Natural killer cell (primary cell): Measurements from ENCODE around the gene HOXC12. TPM values are rescaled to one million over a fixed set of nuclear protein-coding genes. Genes with fewer than 3 reads are reported as not detected.
A peak's percentile ranks its signal among the peaks of the same experiment; 100 is the strongest.

Experiments
- ATAC-seq, 3 donors: fragments of 150-1000 bp in 2 of 3; fragments of 200-7000 bp in 1 of 3; cut with Tn5 transposase; 1 replicate in 1 of 3; 2 replicates in 2 of 3; pipeline ENCODE4 v1.10.0; 2021; ENCODE audit warnings: mild to moderate bottlenecking in 2 of 3, moderate library complexity in 2 of 3
- DNase-seq, 2 donors: peaks; one replicate each; pipeline versions ENCODE4 v3.0.0 to v3.0.0-alpha.2; 2013 to 2021; ENCODE audit warnings: mixed read lengths in 1 of 2
- H3K27ac ChIP-seq: one replicate; pipeline ENCODE4 v1.5.1; 2013; ENCODE audit warnings: mild to moderate bottlenecking, low read length
- H3K27me3 ChIP-seq: one replicate; pipeline ENCODE4 v1.6.1; 2013; ENCODE audit warnings: low read length; ENCODE audit not compliant: control insufficient read depth, insufficient read depth
- H3K36me3 ChIP-seq: one replicate; pipeline ENCODE4 v1.6.1; 2013; ENCODE audit warnings: low read length; ENCODE audit not compliant: control insufficient read depth, insufficient read depth
- H3K4me1 ChIP-seq: one replicate; pipeline ENCODE4 v1.6.1; 2013; ENCODE audit warnings: low read length; ENCODE audit not compliant: control insufficient read depth, insufficient read depth
- H3K4me3 ChIP-seq: one replicate; pipeline ENCODE4 v1.5.1; 2013; ENCODE audit warnings: low read length
- H3K9me3 ChIP-seq: one replicate; pipeline ENCODE4 v1.6.1; 2013; ENCODE audit warnings: low read length; ENCODE audit not compliant: control insufficient read depth, insufficient read depth
- H3K27ac Mint-ChIP-seq, 2 donors: one replicate each; pipeline ENCODE4 v1.8.0; 2022; ENCODE audit warnings: mild to moderate bottlenecking in 2 of 2, mixed read lengths in 2 of 2, moderate library complexity in 1 of 2
- H3K27me3 Mint-ChIP-seq, 2 donors: one replicate each; pipeline ENCODE4 v1.8.0; 2022; ENCODE audit warnings: low read depth in 2 of 2, mixed read lengths in 2 of 2
- H3K36me3 Mint-ChIP-seq: one replicate; pipeline ENCODE4 v1.8.0; 2022; ENCODE audit warnings: mixed read lengths
- H3K4me1 Mint-ChIP-seq, 2 donors: one replicate each; pipeline ENCODE4 v1.8.0; 2022; ENCODE audit warnings: mixed read lengths in 2 of 2
- H3K4me3 Mint-ChIP-seq: one replicate; pipeline ENCODE4 v1.8.0; 2022; ENCODE audit warnings: mild to moderate bottlenecking, moderate library complexity, mixed read lengths
- H3K9me3 Mint-ChIP-seq, 2 donors: one replicate each; pipeline ENCODE4 v1.8.0; 2022; ENCODE audit warnings: mixed read lengths in 2 of 2
- CTCF ChIP-seq: fragments of 200-600 bp; IDR thresholded peaks from one replicate; pipeline ENCODE4 v1.8.0; 2022; ENCODE audit warnings: antibody characterized with exemption
- WGBS: methylation state at CpG from one replicate; pipeline ENCODE4 v1.1.7; 2013; ENCODE audit warnings: missing lambda C conversion rate; ENCODE audit not compliant: insufficient coverage; 5-methylcytosine and 5-hydroxymethylcytosine counted together
- intact Hi-C: fragments of 100-400 bp; cut with micrococcal nuclease; formaldehyde crosslinking; loops from one replicate; pipeline ENCODE4 v1.14.2; 2022
- total RNA-seq, 4 donors: library from RNA; stranded (reverse); fragments of 120-200 nt in 1 of 4; gene quantifications; one replicate each; pipeline versions ENCODE4 v1.2.3 to v1.2.4, GENCODE V29; 2013 to 2022

Gene HOXC12
- total RNA-seq, 3 donors from 2014 or later (not counting 1 experiment from before 2014, with no cell fraction given) = not detected

- peaks cover 90% of the 10 kb centered on the region for H3K27me3 ChIP-seq
- ATAC-seq (peak; percentile 52 to 71 (median 66)), DNase-seq (peak in 1 of 2 donors; percentile 58)
Observed at GRCh38 chr12:53985994-53986685, 31.4 kb downstream of the HOXC12 start.

DNA sequence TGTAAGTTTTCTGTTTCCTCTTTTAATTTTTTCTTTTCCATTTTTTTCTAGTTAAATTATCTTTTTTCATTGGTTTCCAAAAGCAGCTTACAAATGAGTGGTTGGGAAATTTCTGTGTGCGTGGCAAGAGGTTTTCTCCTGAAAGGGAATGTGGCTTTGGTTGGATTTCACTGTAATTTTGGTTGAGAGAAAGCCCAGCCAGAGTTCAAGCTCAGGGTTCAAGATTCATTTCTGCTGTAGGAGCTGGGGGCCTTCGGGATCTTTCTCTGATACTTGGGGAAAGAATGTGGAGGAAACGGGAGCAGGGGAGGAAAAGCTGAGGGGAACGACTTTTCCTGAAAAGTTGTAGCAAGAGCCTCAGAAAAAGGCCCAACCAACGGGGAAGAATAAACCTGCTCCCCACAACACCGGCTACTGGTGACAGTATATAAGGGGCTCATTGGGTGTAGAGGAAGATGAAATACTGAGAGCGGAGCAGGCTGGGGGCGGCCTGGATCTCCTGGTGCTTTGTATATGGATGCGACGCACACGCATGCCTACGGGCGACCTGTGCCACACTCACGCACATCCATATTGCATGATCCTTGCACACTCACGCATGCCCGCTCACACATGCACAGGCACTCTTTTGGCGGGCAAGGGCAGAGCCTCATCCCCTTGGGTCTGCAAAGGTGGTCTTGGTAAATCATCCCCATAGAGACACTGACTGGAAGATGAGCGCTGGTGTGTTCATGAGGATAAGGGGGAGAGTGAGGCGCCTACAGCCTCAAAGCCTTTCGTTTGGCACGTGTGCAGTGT is 32.2 kb downstream of the HOXC12 start:
- no peak overlapping the region for H3K27ac Mint-ChIP-seq
- peak overlapping the region; percentile 59 for H3K4me3 Mint-ChIP-seq
- H3K4me1 Mint-ChIP-seq = peaks cover 30 to 49% of the 10 kb centered on the region in 2 donors

More at GRCh38 chr12:53985994-53986685, 31.4 kb downstream of the HOXC12 start:
- peak overlapping the region; percentile 63 to 72 for H3K27ac Mint-ChIP-seq
- H3K27me3 Mint-ChIP-seq = peaks cover 88 to 90% of the 10 kb centered on the region in 2 donors
- peaks cover 30 to 49% of the 10 kb centered on the region in 2 donors for H3K4me1 Mint-ChIP-seq
- peaks cover 5% of the 10 kb centered on the region for H3K36me3 Mint-ChIP-seq
- peak overlapping the region; percentile 67 for H3K4me3 Mint-ChIP-seq
- H3K36me3 ChIP-seq = no peaks in the 10 kb centered on the region
- 3% methylated on average over 47 of the region's 50 CpGs for WGBS
- peaks cover 30% of the 10 kb centered on the region for H3K4me1 ChIP-seq
- H3K4me3 ChIP-seq = no peak overlapping the region
- H3K27ac ChIP-seq = no peak overlapping the region
- peaks cover 5% of the 10 kb centered on the region for H3K9me3 ChIP-seq
- H3K9me3 Mint-ChIP-seq = no peaks in the 10 kb centered on the region
- no peak for TF ChIP-seq CTCF
- intact Hi-C loops = loop anchor here (10.0 kb wide), 1 partner anchor 191 kb away; no protein-coding TSS in a partner anchor

DNA sequence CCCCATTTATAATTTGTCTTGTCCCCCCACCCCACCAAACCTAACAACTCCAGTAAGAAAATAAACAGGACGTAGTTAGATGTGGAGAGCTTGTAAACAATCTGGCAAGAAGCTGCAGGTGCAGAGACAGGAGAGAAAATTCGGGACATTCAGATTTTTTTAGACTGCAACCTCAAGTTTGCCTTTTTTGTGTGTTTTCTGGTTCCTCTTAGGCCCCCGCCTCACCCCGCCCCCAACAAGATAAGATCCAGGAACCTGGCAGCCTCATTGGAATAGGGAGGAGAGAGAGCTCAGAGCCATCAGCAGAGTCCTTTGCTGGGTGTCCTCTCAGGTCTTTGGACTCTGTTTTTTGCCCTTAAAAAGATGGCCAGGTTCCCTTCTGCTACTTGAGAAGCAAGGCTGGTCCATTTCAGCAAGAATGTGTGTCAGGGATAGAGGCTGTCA is 33.1 kb downstream of the HOXC12 start:
- Mint-ChIP-seq H3K4me1 (peaks cover 30 to 49% of the 10 kb centered on the region in 2 donors), H3K27ac (no peak overlapping the region), H3K9me3 (no peaks in the 10 kb centered on the region), H3K4me3 (no peak overlapping the region), H3K36me3 (peaks cover 5% of the 10 kb centered on the region), H3K27me3 (peaks cover 87 to 92% of the 10 kb centered on the region in 2 donors)
- Histone ChIP-seq H3K4me3 (no peak overlapping the region), H3K36me3 (no peaks in the 10 kb centered on the region), H3K27ac (no peak overlapping the region), H3K27me3 (peaks cover 90% of the 10 kb centered on the region), H3K4me1 (peaks cover 30% of the 10 kb centered on the region), H3K9me3 (peaks cover 5% of the 10 kb centered on the region)
- ATAC-seq (no peak), DNase-seq (no peak)
- TF ChIP-seq CTCF = no peak
- intact Hi-C loops = loop anchor here (2.0 to 10.0 kb wide), 2 partner anchors 15 to 193 kb away; no protein-coding TSS in a partner anchor
- 38% methylated on average over 4 of the region's 4 CpGs for WGBS

More for the DNA sequence above, 32.2 kb downstream of the HOXC12 start:
- DNase-seq = no peak
- TF ChIP-seq CTCF = no peak
- no peak overlapping the region for H3K27ac ChIP-seq
- peaks cover 30% of the 10 kb centered on the region for H3K4me1 ChIP-seq
- Mint-ChIP-seq H3K27me3 (peaks cover 85 to 90% of the 10 kb centered on the region in 2 donors), H3K9me3 (no peaks in the 10 kb centered on the region), H3K36me3 (peaks cover 5% of the 10 kb centered on the region)
- no peak overlapping the region for H3K4me3 ChIP-seq
- no peaks in the 10 kb centered on the region for H3K36me3 ChIP-seq
- H3K9me3 ChIP-seq = peaks cover 5% of the 10 kb centered on the region
- peaks cover 92% of the 10 kb centered on the region for H3K27me3 ChIP-seq
- intact Hi-C loops = loop anchor here (10.0 kb wide), 1 partner anchor 192 kb away; no protein-coding TSS in a partner anchor
- WGBS = 36% methylated on average over 17 of the region's 21 CpGs
- no peak for ATAC-seq
